Measurements from ENCODE around the gene TMEM120B. TPM values are rescaled to one million over a fixed set of nuclear protein-coding genes. Genes with fewer than 3 reads are reported as not detected.
A peak's percentile ranks its signal among the peaks of the same experiment; 100 is the strongest.

TMEM120B gene
- total RNA-seq, 4 donors from 2014 or later, result 5.9 to 11.2 (median 6.4) TPM

DNA sequence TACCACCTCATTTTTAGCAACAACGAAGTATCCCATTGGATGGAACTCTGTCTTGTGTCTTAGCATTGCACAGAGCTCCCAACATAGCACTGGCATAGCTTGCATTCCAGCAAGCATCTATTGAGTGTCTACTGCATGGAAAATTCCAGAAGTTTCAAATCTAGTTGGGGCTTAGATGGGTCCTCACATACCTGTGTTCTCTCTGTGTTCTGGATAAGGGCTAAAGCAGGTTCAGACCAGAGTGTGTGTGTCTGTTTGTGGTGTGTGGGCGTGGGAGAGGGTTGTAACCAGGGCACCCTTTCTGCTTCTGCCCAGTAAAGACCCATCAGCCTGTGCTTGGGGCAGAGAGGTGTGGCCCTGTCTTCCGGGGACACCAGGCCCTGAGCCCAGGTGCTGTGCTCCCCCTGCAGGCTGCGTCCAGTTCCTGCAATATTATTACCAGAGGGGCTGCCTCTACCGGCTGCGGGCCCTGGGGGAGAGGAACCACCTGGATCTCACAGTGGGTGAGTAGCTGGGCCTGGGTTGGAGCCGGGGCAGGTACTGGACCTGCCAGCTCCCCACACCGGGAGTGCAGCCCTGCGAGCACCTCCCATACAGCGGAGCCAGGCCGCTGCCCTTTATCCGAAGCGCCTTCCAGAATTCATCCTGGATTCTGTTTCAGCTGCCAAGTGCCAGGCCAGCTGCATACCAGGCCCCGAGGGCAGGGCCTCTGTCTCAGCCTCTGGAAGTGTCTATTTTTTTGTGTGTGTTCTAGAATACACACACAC lies 60.6 kb downstream of the TMEM120B start:
- in situ Hi-C loops (cut with MboI; ENCODE audit: low sequenced_read_pairs in 4 of 4) (no loop called here), intact Hi-C loops (cut with DNase I; ENCODE audit: low total_unique reads) (loop anchor here (1.0 kb wide), 1 partner anchor 76 kb away; no protein-coding TSS in a partner anchor)
- Histone ChIP-seq H3K27me3 (no peaks in the 10 kb centered on the region), H3K36me3 (no peaks in the 10 kb centered on the region), H3K27ac (peak overlapping the region; percentile 43 to 75 (median 49)), H3K9me3 (no peaks in the 10 kb centered on the region), H3K4me3 (peak overlapping the region in 2 of 4 donors; percentile 17 to 29), H3K4me1 (peaks cover 11 to 23% of the 10 kb centered on the region in 2 donors)
- DNase-seq, result peak; percentile 50 to 69
- peak; percentile 72 to 86 for ATAC-seq
- TF ChIP-seq POLR2A (IDR thresholded peaks at IDR 0.05), result no peak
- TF ChIP-seq, protein P1, sequence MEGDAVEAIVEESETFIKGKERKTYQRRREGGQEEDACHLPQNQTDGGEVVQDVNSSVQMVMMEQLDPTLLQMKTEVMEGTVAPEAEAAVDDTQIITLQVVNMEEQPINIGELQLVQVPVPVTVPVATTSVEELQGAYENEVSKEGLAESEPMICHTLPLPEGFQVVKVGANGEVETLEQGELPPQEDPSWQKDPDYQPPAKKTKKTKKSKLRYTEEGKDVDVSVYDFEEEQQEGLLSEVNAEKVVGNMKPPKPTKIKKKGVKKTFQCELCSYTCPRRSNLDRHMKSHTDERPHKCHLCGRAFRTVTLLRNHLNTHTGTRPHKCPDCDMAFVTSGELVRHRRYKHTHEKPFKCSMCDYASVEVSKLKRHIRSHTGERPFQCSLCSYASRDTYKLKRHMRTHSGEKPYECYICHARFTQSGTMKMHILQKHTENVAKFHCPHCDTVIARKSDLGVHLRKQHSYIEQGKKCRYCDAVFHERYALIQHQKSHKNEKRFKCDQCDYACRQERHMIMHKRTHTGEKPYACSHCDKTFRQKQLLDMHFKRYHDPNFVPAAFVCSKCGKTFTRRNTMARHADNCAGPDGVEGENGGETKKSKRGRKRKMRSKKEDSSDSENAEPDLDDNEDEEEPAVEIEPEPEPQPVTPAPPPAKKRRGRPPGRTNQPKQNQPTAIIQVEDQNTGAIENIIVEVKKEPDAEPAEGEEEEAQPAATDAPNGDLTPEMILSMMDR (IDR thresholded peaks at IDR 0.05 in 4 of 5, conservative IDR thresholded peaks at IDR 0.05 in 1 of 5), result peak; percentile 89 to 97 (median 96)

DNA sequence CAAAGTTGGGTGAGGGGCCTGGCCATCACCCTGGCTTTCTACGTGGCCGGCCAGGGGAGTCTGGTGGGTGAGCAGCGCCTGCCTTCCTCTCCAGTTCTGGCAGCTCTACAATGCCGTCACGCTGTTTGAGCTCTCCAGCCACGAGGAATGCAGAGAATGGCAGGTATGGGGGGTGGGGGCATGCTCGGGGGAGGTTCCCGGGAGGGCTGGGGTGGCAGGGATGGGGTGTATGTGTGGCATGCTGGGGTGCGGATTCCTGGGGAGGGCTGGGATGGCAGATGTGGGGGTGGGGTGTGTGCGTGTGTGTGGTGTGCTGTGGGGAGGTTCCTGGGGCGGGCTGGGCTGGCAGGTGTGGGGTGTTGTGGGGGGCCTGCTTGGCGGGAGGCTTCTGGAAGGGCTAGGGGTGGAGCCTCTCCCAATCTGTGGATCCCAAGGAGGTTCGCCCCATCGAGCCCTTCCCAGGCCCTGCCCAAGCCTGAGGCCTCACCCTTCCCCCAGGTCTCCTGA lies 62.5 kb downstream of the TMEM120B start:
- intact Hi-C loops (cut with DNase I; ENCODE audit: low total_unique reads) (no loop called here), in situ Hi-C loops (cut with MboI; ENCODE audit: low sequenced_read_pairs in 4 of 4) (no loop called here)
- ATAC-seq (no peak), DNase-seq (no peak)
- H3K4me3 ChIP-seq, result no peak overlapping the region
- H3K36me3 ChIP-seq, result no peaks in the 10 kb centered on the region
- H3K27me3 ChIP-seq, result no peaks in the 10 kb centered on the region
- H3K27ac ChIP-seq, result no peak overlapping the region
- peaks cover 11 to 21% of the 10 kb centered on the region in 2 donors for H3K4me1 ChIP-seq
- no peak for TF ChIP-seq POLR2A (IDR thresholded peaks at IDR 0.05)
- TF ChIP-seq, protein P1 (IDR thresholded peaks at IDR 0.05 in 4 of 5, conservative IDR thresholded peaks at IDR 0.05 in 1 of 5), result no peak
- no peaks in the 10 kb centered on the region for H3K9me3 ChIP-seq

DNA sequence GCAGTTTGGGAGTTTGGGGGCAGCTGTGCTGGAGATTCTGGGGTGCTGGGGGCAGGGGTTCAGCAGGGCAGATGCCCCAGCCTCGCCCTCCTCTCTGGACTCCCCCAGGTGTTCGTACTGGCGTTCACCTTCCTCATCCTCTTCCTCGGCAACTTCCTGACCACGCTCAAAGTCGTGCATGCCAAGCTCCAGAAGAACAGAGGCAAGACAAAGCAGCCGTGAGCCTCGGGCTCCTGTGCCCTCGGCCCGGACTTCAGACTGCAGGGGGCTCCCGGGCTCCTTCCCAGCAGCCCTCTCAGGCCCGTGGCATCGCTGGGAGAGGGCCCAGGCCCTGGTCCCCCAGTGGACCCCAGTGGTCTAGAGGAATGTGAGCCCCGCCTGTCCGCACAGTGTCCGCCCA lies 62.9 kb downstream of the TMEM120B start:
- Histone ChIP-seq H3K4me3 (no peak overlapping the region), H3K27ac (no peak overlapping the region)
- intact Hi-C loops (cut with DNase I; ENCODE audit: low total_unique reads), result no loop called here

DNA sequence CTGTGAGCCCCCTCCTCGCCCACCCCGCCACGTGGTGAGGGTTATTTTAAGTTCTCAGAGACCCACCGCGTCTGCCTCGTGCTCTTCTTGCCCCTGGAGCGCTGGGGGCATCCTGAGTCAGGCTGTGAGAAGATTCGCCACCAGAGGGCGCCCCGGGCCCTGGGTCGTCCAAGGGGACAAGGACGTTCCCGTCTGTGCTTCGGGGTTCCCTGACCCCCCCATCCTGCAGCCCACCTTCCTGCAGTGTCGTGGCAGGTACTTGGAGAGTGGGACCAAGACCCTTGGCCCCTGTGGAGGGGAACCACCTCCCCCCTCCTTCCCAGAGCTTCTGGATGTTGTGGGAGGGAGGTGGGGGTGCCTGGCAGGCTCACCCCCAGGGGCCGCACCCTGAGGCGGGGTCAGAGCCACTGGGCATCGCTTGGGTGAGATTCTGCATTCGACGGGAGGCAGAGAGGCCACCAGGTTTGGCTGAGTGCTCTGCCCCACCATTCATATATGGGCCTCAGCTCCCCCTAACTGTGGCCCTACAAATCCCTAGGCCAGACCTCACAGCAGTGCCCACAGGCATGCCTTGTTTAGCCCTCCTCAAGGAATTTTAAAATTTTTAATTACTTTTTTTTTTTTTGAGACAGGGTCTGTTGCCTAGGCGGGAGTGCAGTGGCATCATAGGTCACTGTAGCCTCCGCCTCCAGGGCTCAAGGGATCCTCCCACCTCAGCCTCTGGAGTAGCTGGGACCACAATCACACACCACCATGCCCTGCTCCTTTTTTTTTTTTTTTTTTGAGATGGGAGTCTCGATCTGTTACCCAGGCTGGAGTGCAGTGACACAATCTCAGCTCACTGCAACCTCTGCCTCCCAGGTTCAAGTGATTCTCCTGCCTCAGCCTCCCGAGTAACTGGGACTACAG lies 63.9 kb downstream of the TMEM120B start:
- Histone ChIP-seq H3K36me3 (no peaks in the 10 kb centered on the region), H3K4me1 (peaks cover 11 to 21% of the 10 kb centered on the region in 2 donors), H3K9me3 (no peaks in the 10 kb centered on the region), H3K27ac (no peak overlapping the region), H3K4me3 (no peak overlapping the region), H3K27me3 (no peaks in the 10 kb centered on the region)
- intact Hi-C loops (cut with DNase I; ENCODE audit: low total_unique reads) (loop anchor here (1.0 to 2.0 kb wide), 2 partner anchors 18 to 36 kb away; no protein-coding TSS in a partner anchor), in situ Hi-C loops (cut with MboI; ENCODE audit: low sequenced_read_pairs in 4 of 4) (no loop called here)
- TF ChIP-seq, protein P1 (IDR thresholded peaks at IDR 0.05 in 4 of 5, conservative IDR thresholded peaks at IDR 0.05 in 1 of 5), result peak; percentile 68 to 91 (median 88)
- no peak for TF ChIP-seq POLR2A (IDR thresholded peaks at IDR 0.05)
- ATAC-seq, result peak in 1 of 2 donors; percentile 25
- peak in 1 of 2 donors; percentile 69 for DNase-seq

More for the DNA sequence above, 62.9 kb downstream of the TMEM120B start:
- Histone ChIP-seq H3K27me3 (no peaks in the 10 kb centered on the region), H3K36me3 (no peaks in the 10 kb centered on the region), H3K4me1 (peaks cover 11 to 19% of the 10 kb centered on the region in 2 donors), H3K9me3 (no peaks in the 10 kb centered on the region)
- no peak for DNase-seq
- TF ChIP-seq POLR2A (IDR thresholded peaks at IDR 0.05), result no peak
- TF ChIP-seq, protein P1 (IDR thresholded peaks at IDR 0.05 in 4 of 5, conservative IDR thresholded peaks at IDR 0.05 in 1 of 5), result no peak
- in situ Hi-C loops (cut with MboI; ENCODE audit: low sequenced_read_pairs in 4 of 4), result no loop called here
- ATAC-seq, result no peak

Data from gastrocnemius medialis (tissue), 4 donors.